Measurements from ENCODE around the gene GRK3.
"Not testable (repeated sequence)": the region's sequence is repeated elsewhere in the genome, so short reads cannot be mapped to it uniquely, and the experiment has no call there.

Gene GRK3

GRCh38 chr22:25698978-25699377, 134.5 kb downstream of the GRK3 start:
- no peak for DNase-seq (ENCODE audit: low read depth)

- no peak for DNase-seq (ENCODE audit: low read depth)
Measured at GRCh38 chr22:25701056-25701780, 136.7 kb downstream of the GRK3 start.

GRCh38 chr22:25702040-25702439, 137.6 kb downstream of the GRK3 start:
- DNase-seq (ENCODE audit: low read depth): no peak

GRCh38 chr22:25702571-25703167, 138.2 kb downstream of the GRK3 start:
- no peak for DNase-seq (ENCODE audit: low read depth)

GRCh38 chr22:25704701-25705100, 140.2 kb downstream of the GRK3 start:
- no peak for DNase-seq (ENCODE audit: low read depth)

GRCh38 chr22:25706197-25706596, 141.7 kb downstream of the GRK3 start:
- DNase-seq (ENCODE audit: low read depth): no peak

GRCh38 chr22:25708430-25708829, 144.0 kb downstream of the GRK3 start:
- DNase-seq (ENCODE audit: low read depth): not testable (repeated sequence)

- DNase-seq (ENCODE audit: low read depth): no peak
Measured at GRCh38 chr22:25709758-25710157, 145.3 kb downstream of the GRK3 start.

GRCh38 chr22:25710501-25710900, 146.0 kb downstream of the GRK3 start:
- DNase-seq (ENCODE audit: low read depth): no peak

GRCh38 chr22:25711491-25711890, 147.0 kb downstream of the GRK3 start:
- no peak for DNase-seq (ENCODE audit: low read depth)

GRCh38 chr22:25712661-25713400, 148.4 kb downstream of the GRK3 start:
- DNase-seq (ENCODE audit: low read depth): no peak

GRCh38 chr22:25714070-25714469, 149.6 kb downstream of the GRK3 start:
- DNase-seq (ENCODE audit: low read depth): no peak

- DNase-seq (ENCODE audit: low read depth): no peak
Measured at GRCh38 chr22:25714739-25715138, 150.3 kb downstream of the GRK3 start.

GRCh38 chr22:25716637-25717036, 152.2 kb downstream of the GRK3 start:
- no peak for DNase-seq (ENCODE audit: low read depth)

- no peak for DNase-seq (ENCODE audit: low read depth)
Measured at GRCh38 chr22:25718135-25718840, 153.8 kb downstream of the GRK3 start.

GRCh38 chr22:25722223-25722622, 157.7 kb downstream of the GRK3 start:
- DNase-seq (ENCODE audit: low read depth): no peak

GRCh38 chr22:25722626-25723025, 158.2 kb downstream of the GRK3 start:
- DNase-seq (ENCODE audit: low read depth): no peak

GRCh38 chr22:25726241-25726640, 161.8 kb downstream of the GRK3 start:
- no peak for DNase-seq (ENCODE audit: low read depth)

- no peak for DNase-seq (ENCODE audit: low read depth)
Measured at GRCh38 chr22:25728071-25728470, 163.6 kb downstream of the GRK3 start.

- DNase-seq (ENCODE audit: low read depth): no peak
Measured at GRCh38 chr22:25729016-25729995, 164.8 kb downstream of the GRK3 start.

GRCh38 chr22:25735650-25736049, 171.2 kb downstream of the GRK3 start:
- no peak for DNase-seq (ENCODE audit: low read depth)
